Measurements from ENCODE around the gene EPAS1. TPM values are rescaled to one million over a fixed set of nuclear protein-coding genes. Genes with fewer than 3 reads are reported as not detected.

EPAS1 gene
- 300 TPM for total RNA-seq

DNA sequence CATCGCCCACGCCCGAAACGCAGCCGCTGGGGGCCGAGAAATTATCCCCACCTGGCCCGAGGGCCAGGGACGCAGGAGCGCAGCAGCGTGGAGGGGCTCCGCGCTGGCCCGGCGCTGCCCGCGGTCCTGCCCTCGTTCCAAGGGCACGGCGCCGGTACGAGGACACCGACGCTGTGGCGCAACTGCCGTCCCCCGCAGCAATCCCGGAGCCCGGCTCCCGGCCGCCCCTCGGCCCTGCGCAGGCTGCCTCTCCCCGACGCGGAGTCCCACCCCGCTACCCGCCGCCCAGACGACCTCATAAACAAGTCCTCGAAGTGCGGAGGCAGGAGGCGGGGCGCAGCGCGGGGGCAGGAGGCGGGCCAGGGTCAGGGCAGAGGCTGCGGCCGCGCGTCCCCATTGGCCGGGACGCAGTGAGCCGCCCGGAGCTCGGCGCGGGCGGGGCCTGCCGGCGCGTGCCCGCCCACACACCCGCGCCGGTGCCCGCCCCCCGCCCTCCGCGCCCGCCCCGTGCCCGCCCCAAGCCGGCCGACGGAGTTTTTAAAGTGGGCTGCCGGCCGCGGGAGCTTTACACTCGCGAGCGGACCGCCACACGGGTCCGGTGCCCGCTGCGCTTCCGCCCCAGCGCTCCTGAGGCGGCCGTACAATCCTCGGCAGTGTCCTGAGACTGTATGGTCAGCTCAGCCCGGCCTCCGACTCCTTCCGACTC lies at the start of gene EPAS1:
Gene EPAS1, plus strand, starts transcription at position 568 of the 706 bp plus-strand sequence. CDS start 505 bp downstream, outside the sequence.
- peak; percentile 94 for DNase-seq (ENCODE audit: low spot score)

DNA sequence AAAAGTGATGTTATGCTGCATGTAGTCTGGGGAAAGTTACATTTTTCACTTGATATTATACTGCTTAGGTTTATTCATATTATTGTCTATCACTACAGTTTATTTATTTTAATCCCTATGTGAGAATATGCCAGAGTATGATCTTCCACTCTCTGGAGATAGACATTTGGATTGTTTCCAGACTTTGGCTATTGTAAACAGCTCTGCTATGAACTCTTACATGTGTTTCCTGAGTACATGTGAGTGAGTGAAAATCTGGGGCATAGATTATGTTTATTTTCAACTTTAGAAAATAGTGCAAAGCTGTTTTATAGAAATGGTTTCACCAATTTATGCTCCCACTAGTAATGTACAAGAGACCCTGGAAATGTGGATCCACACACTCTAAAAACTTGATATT lies 49.0 kb upstream of the EPAS1 start:
- DNase-seq (ENCODE audit: low spot score): no peak

DNA sequence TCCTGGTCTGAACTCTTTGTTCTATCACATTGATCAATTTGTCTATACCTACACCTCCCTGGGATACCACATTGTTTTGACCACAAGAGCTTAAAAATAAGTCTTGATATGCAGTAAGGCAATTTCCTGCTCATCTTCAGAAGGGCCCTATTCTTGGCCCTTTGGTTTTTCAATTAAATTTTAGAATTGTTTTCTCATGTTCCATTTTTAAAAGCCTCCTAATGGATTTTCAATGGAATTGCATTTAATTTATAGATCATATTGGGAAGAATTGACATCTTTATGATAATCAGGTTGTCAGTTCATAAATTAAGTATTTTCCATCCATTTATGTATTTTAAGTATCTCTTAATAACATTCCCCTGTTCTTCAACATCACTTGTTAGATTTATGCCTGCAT lies 47.6 kb upstream of the EPAS1 start:
- no peak for DNase-seq (ENCODE audit: low spot score)

DNA sequence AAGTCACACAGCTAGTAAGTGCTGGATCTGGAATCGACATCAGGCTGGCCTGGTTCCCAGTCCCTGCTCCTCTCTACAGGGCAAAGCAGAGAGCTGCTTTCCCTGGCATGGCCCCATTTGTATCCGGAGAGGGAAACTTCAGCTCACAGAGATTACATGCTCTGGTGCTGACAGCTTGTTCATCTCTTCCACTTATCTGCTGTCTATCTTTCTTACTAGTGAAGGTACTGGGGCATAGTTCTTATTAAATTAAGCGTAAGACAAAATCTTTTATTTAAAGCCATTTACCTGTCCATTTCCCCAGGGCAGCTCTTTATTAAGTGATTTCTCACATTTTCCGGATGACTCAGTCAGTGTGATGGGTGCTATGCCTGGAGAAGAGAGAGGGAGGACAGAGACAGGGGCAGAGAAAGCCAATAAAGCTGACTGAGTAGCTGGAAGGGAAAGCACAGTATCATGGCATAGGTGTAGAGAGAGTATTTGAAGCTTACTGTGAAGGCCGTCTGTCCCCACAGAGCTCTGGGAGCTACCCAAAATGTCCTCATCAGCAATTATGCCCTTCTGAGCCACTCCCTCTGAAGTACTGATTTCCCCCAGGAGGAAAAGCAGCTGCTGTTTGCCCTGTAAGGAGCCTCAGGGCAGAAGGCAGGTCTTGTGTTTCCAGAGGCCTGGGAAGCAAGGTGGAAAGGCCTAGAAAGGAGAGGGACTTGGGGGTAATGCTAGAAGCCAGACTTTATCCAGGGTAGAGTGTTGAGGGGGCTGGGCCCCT lies 44.1 kb upstream of the EPAS1 start:
- DNase-seq (ENCODE audit: low spot score): no peak

DNA sequence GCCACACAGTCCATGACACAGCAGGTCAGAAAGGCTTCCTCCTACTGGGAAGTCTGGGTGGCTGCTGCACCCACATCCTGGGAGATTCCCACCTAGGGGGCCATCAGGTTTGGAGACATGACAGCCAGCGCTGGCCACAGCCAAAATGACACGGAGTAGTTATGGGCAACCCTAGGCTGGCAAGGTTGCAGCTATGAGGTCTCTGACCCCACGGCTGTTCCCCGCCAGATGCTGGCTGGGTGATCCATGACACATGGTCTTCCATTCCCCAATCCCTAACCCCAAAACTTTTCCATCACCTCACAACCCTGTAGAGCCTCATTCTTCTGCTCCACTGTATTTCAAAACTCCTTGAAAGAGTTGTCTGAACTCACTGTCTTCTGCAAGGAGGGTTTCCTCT lies 42.7 kb upstream of the EPAS1 start:
- no peak for DNase-seq (ENCODE audit: low spot score)

DNA sequence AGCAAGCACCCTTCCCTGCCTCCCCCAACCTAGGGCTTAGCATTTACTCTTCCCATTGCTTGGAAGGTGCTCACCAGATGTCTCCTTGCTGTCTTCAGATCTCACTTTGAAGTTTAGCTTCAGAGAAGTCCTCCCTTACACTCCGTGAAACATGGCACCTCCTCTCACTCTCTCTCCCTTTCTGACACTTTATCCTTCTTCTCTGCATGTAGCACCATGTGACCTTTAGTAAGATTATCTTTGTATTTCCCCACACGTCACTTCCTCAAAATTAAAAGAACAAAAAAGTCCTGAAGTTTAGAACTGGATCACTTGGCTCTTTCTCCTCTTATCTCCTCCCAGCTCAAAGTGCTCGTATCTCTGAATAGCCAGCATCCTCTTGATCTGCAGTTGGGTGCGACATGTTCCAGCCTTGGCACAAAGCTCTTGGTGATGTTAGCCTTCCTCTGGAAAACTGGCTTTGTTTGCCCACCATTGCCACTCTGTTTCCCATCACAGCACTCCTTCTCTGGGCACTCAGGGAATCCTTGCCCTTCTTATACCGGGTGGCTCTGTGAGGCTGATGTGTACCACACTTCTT lies 40.6 kb upstream of the EPAS1 start:
- no peak for DNase-seq (ENCODE audit: low spot score)

GRCh38 chr2:46257476-46257875 lies 39.7 kb upstream of the EPAS1 start:
- DNase-seq (ENCODE audit: low spot score): no peak

DNA sequence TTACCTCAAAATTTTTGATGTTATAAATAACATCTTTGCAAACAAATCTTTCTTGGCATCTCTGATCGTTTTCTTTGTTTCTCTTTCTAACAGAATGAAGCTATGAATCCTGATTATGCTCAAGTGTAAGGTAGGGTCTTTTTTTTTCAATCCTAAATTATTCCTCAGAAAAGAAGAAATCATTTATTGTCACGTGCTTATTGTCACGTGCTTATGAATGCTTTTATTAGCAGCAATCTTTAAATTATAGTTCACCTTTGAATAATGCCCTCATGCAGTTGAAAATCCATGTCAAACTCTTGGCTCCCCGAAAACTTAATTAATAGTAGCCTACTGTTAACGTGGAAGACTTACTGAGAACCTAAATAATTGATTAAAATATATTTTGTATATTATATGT lies 39.2 kb upstream of the EPAS1 start:
- no peak for DNase-seq (ENCODE audit: low spot score)

GRCh38 chr2:46258937-46259776 lies 38.0 kb upstream of the EPAS1 start:
- DNase-seq (ENCODE audit: low spot score): no peak

DNA sequence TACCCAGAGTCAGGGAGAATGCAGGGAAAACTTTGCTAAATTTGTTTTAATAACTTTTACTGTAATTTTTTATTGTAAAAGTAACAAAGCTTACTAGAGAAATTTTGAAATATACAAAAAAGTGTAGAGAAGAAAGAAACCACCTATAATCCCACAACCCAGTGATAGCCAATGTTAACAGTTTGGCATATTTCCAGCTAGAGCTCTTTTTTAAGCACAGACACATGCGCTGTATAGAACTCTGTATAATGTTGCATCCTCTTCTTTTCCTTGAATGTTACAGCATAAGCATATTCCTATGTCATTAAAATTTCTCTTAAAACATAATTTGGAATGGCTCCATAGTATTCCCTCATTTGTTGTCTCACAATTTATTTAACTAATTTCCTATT lies 37.4 kb upstream of the EPAS1 start:
- no peak for DNase-seq (ENCODE audit: low spot score)

DNA sequence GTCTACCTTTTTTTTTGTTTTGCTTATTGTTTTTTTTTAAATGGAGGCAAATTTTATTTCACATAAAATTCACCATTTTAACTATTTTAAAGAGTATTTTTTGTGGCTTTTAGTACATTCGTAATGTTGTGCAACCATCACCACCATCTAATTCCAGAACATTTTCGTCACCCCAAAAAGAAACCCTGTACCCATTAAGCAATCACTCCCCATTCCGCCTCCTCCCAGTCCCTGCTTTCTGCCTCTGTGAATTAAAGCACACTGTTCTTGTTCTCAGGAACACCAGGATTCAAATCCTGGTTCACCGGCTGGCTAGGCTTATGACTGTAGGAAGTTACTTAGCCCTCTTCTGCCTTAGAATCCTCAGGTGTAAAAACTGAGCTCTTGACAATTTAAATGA lies 36.9 kb upstream of the EPAS1 start:
- no peak for DNase-seq (ENCODE audit: low spot score)

- DNase-seq (ENCODE audit: low spot score): no peak
Observed at GRCh38 chr2:46262248-46262938, 34.8 kb upstream of the EPAS1 start.

DNA sequence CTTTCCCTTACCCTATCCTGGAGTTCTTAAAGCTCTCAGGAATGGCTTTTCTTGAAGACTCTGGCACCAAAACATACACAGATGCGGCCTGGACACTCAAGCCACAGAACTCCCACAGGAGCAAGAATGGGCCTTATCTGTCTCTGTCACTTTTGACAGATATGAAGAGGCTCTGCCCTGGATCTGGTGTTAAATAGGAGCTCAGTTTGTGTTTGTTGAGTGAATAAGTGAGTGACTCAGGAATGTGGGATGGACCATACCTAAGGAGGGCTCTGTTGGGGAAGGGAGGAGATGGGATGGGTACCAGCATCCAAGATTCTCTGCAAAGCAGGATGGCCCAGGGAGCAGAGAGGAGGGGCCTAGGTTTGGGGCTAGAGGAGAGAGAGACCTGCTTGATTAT lies 33.9 kb upstream of the EPAS1 start:
- no peak for DNase-seq (ENCODE audit: low spot score)

GRCh38 chr2:46264447-46264846 lies 32.8 kb upstream of the EPAS1 start:
- no peak for DNase-seq (ENCODE audit: low spot score)

DNA sequence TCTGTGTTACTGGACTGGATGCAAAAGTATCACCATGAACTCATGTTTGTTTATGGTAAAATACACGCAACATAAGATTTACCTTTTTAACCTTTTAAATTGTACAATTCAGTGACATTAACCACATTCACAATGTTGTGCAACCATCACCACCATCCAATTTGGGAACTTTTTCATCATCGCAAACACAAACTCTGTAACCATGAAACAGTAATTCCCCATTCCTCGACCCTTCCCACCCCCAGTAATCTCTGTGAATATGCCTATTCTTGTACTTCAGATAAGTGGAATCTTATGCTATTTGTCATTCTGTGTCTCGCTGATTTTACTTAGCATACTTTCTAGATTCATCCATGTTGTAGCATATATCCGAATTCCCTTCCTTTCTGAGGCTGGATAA lies 31.1 kb upstream of the EPAS1 start:
- no peak for DNase-seq (ENCODE audit: low spot score)

- no peak for DNase-seq (ENCODE audit: low spot score)
Observed at GRCh38 chr2:46267616-46268015, 29.6 kb upstream of the EPAS1 start.

DNA sequence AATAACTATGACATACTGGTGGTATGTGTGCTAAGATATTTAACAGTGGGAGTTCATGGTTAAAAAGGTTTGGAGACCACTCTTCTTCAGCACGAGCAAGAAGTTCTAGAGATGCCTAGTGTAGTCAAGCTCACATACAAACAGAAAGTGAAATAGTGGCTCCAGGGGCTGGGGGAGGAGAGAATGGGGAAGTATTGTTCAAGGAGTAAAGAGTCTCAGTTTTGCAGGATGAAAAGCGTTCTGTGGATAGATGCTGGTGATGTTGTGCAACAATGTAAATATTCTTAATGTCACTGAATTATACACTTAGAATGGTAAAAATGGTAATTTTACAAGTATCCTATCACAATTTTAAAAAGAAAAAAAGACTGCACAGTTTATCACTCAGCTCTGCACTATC lies 29.0 kb upstream of the EPAS1 start:
- no peak for DNase-seq (ENCODE audit: low spot score)

GRCh38 chr2:46269001-46269400 lies 28.2 kb upstream of the EPAS1 start:
- no peak for DNase-seq (ENCODE audit: low spot score)

- DNase-seq (ENCODE audit: low spot score): no peak
Observed at GRCh38 chr2:46269544-46270273, 27.5 kb upstream of the EPAS1 start.

DNA sequence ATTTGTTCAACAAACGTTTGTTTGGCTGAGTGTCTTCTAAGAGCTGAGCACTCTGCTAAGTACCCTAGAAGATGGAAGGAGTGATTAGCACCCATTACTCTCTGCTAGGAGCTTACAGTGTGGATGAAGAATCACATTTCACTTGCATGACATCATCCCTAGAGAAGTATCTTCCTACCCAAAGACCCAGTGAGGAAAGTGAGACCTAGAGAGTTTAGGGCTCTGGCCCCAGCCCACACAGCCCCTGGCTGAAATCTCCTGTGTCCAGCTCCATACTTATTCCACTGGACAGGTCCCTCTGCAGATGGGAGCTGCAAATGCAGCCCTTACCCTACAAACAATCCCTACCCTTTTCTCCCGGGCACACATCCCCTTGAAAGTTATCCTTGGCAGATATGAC lies 26.8 kb upstream of the EPAS1 start:
- no peak for DNase-seq (ENCODE audit: low spot score)

Data from ureter (tissue), 1 donor.